Subcutaneous adipose tissue (tissue), 4 donors: Measurements from ENCODE around the gene FAM124A. TPM values are rescaled to one million over a fixed set of nuclear protein-coding genes. Genes with fewer than 3 reads are reported as not detected.

Experiments
- CTCF ChIP-seq: fragments of 450-650 bp; IDR thresholded peaks from one replicate; pipeline ENCODE4 v1.5.1; 2016; ENCODE audit warnings: low read depth, mild to moderate bottlenecking, control low read depth, antibody characterized with exemption, moderate library complexity
- total RNA-seq, 4 donors: library from RNA; depleted of rRNA; stranded (reverse); fragments of >200 nt; gene quantifications; one replicate each; pipeline ENCODE4 v1.1.0, GENCODE V29; 2016

The FAM124A gene
- total RNA-seq, 4 donors from 2014 or later: 3.2 to 8.1 (median 5.8) TPM

- TF ChIP-seq CTCF: no peak
Measured at GRCh38 chr13:51246418-51247277, 24.4 kb downstream of the FAM124A start.

GRCh38 chr13:51249255-51249654 is 27.1 kb downstream of the FAM124A start:
- TF ChIP-seq CTCF: no peak

GRCh38 chr13:51249770-51250741 is 27.9 kb downstream of the FAM124A start:
- TF ChIP-seq CTCF: no peak

- TF ChIP-seq CTCF: no peak
Measured at GRCh38 chr13:51251480-51251879, 29.3 kb downstream of the FAM124A start.

- no peak for TF ChIP-seq CTCF
Measured at GRCh38 chr13:51252954-51253532, 30.8 kb downstream of the FAM124A start.

- TF ChIP-seq CTCF: no peak
Measured at GRCh38 chr13:51255556-51255955, 33.4 kb downstream of the FAM124A start.
